GM03348 (cell line): ENCODE measurements around the gene SH3D21.

Experiments used
- DNase-seq: peaks from one replicate; pipeline ENCODE4 v3.0.0; 2012; ENCODE audit warnings: low spot score

SH3D21 gene

GRCh38 chr1:36303650-36304360 is 2.4 kb upstream of the SH3D21 start:
- no peak for DNase-seq

- no peak for DNase-seq
Observed at GRCh38 chr1:36304521-36304920, 1.6 kb upstream of the SH3D21 start.

- no peak for DNase-seq
Observed at GRCh38 chr1:36304970-36305914, 926 bp upstream of the SH3D21 start.

- no peak for DNase-seq
Observed at GRCh38 chr1:36305915-36306209, 306 bp upstream of the SH3D21 start.

- peak; percentile 98 for DNase-seq
Observed at GRCh38 chr1:36306902-36307456, 811 bp downstream of the SH3D21 start.

- no peak for DNase-seq
Observed at GRCh38 chr1:36307601-36308330, 1.6 kb downstream of the SH3D21 start.

- no peak for DNase-seq
Observed at GRCh38 chr1:36309397-36309796, 3.2 kb downstream of the SH3D21 start.

GRCh38 chr1:36320291-36320761 is 14.2 kb downstream of the SH3D21 start:
- DNase-seq, result no peak

GRCh38 chr1:36320767-36321118 is 14.6 kb downstream of the SH3D21 start:
- no peak for DNase-seq

- DNase-seq, result peak; percentile 97
Observed at GRCh38 chr1:36321119-36321951, 15.2 kb downstream of the SH3D21 start.

GRCh38 chr1:36322041-36322785 is 16.0 kb downstream of the SH3D21 start:
- peak; percentile 34 for DNase-seq

- peak; percentile 80 for DNase-seq
Observed at GRCh38 chr1:36322786-36323635, 16.8 kb downstream of the SH3D21 start.

- DNase-seq, result peak; percentile 95
Observed at GRCh38 chr1:36323636-36324352, 17.6 kb downstream of the SH3D21 start, which contains the start of gene EVA1B. Gene EVA1B (minus strand): TSS chr1:36323645. CDS start chr1:36323037, 608 bp downstream.

- DNase-seq, result no peak
Observed at GRCh38 chr1:36324353-36324703, 18.2 kb downstream of the SH3D21 start.

GRCh38 chr1:36326499-36326898 is 20.3 kb downstream of the SH3D21 start:
- DNase-seq, result no peak

- DNase-seq, result peak; percentile 46
Observed at GRCh38 chr1:36327421-36328087, 21.4 kb downstream of the SH3D21 start.

- no peak for DNase-seq
Observed at GRCh38 chr1:36328088-36328480, 21.9 kb downstream of the SH3D21 start.

- DNase-seq, result no peak
Observed at GRCh38 chr1:36328713-36329112, 22.5 kb downstream of the SH3D21 start.
